Measurements from ENCODE around the gene RPL23. TPM values are rescaled to one million over a fixed set of nuclear protein-coding genes. Genes with fewer than 3 reads are reported as not detected.

The RPL23 gene
- total RNA-seq, result 1,758 and 2,083 TPM in 2 replicates

DNA sequence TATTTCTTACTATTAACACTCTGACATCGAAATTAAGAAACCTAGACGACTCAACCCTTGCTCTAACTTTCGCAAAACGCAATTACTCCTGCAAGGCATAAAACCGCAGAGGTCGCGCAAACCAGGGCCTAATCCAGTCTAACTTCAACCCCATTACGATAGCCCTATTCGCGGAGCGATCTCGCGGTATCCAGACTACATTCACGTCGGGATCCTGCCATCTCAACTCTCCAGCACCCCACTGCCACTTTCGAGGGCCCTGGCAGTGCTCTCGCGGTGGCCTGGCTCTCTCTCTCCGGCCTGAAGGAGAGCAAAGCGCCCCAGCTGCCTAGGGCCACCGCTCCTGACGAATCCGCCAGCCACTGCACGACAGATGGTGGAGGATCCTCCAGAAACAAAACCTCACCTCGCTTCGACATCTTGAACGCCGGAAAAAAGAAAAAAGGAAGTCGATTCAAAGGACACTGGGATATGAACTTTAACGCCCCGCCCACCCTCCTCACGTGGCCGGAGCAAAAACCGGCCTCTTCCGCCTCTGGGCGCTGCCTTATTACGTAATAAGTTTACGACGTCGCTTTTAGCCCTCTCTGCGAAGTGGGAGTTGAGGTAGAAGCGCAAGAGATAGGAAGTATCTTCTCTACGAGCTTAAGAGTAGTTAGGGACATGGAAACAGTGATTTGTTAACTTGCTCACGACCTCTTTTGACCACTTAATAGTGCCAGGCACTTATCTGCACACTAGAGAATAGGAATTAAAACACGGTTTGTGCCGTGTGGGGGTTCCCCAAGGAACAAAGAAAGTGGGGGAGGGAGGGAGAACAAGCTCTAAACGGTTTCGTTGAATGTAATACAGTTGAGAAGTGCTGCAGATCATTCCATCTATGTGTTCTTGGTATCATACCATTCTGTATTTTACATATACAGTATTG lies at the start of gene RPL23:
Gene RPL23, minus strand, starts transcription at position 430 of the 928 bp plus-strand sequence. Its CDS starts 11 bp downstream, at position 419.

DNA sequence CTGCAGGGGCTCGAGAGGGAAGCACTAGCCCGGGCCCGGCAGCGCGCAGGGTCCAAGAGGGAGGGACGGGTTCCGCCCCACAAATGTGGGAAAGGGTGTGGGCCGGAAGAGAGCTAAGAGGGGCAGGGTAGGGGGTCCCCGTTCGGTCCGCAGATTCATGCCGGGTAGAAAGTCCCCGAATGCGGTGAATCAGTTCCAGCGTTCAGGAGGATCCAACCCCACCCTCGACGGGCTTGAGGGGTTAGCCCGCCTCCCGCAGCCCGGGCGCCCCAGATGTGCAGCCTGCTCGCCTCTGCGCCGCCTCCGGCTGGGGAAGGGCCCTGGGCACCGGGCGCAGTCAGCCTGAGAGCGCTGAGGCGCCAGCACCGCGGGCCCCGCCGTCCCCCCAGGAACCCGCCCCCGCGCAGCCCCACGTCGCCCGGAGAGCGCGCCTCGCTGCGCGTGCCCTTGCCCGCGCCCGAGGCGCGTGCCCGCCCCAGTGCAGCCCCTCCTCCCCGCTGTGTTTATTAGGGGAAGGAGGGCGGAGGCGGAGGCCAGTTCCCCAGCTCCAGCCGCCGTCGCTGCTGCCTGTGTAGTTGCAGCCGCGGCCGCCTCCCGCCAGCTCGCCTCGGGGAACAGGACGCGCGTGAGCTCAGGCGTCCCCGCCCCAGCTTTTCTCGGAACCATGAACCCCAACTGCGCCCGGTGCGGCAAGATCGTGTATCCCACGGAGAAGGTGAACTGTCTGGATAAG lies 16.2 kb upstream of the RPL23 start, which contains the start of gene LASP1:
Gene LASP1, plus strand, starts transcription at position 533 of the 733 bp plus-strand sequence. Its CDS starts 132 bp downstream, at position 665.

DNA sequence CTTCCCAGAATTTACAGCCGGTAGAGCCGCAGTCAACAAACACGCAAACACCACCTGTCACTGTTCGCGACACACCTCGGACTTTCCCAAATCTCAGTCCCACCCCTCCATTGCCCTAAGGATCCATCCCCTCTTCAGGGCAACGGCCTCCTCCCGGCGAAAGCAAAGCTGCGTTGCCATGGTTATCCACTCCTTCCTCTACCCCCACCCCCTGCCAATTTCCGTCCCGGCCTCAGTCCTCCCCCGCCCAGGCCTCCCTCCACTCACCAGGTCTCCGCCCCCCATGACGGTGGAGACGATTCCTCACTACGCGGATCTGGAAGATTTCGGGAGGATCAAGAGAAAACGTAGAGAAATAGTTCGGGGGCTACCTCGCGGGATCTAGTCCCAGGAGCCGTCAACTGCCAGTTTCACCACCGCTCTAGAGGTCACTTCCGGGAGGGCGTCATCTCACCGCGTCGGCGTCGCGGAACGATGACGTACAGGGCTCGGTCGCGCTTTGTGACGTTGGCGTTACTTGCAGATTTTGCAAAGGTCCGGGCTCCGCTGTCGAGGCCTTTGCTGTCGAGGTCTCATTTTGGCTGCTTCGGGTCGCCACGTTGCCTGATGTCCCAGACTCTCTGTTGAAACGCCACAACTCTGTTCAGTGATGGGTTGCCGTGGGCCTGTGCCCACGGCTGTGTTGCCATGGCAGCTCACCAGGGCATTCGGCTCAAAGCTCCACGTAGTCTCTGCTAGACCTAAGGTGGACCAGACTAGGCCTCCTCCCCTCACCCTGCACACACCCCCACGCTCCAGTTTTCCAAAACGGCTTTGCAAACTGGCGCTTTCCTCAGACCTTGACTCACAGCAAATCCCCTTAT lies 28.4 kb downstream of the RPL23 start, which contains the start of gene CWC25:
Gene CWC25, minus strand, starts transcription at position 423 of the 863 bp plus-strand sequence. Its CDS starts 138 bp downstream, at position 285.

DNA sequence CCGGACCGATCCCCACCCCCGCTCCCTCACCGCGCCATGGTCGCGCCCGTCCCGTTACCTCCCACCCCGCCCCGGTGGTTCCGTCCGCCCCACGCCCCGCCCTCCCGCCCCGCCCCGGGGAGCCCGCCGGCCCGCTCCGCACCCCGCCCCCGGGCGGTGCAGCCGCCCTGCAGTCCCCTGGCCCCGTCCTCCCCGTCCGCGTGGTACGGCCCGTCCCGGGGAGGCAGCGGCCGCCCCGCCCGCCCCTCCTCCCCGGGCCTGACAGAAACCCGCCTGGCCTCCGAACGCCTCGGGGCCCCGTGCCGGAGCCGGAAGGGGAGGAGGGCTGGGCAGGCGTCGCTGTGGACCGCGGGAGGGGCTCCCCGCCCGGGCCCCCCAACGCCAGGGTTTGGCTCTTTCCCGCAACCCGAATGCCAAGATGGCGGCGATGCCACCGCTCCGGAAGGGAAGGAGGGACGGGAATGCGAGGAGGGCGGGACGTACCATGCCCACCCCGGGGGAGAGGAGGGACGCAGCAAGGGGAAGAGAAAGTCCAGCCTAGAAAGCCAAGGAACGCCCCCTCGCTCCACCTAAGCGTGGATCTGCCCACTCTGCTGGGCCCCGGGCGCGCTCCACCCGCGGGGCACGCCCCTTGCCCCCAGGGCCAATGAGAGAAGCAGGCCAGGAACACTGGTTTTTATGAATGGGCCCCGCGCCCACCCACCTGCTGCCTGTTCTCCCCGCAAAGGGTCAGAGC lies 53.9 kb downstream of the RPL23 start, which contains the start of gene PIP4K2B:
Gene PIP4K2B, minus strand, starts transcription at position 56 of the 736 bp plus-strand sequence. CDS start 132 bp downstream, outside the sequence.

Other genes with a start within 250 kb of the RPL23 start
- 0.31 and 1.0 TPM in 2 replicates for gene SRCIN1, start 247.8 kb downstream of the RPL23 start, total RNA-seq
- gene EPOP, start 178.8 kb downstream of the RPL23 start, total RNA-seq, result 4.1 and 6.3 TPM in 2 replicates
- 19.3 and 20.5 TPM in 2 replicates for gene MLLT6, start 148.4 kb downstream of the RPL23 start, total RNA-seq
- gene CISD3, start 123.4 kb downstream of the RPL23 start, total RNA-seq, result 12.3 and 19.0 TPM in 2 replicates
- gene PCGF2, start 105.4 kb downstream of the RPL23 start, total RNA-seq, result 2.4 and 7.4 TPM in 2 replicates
- gene PSMB3, start 101.0 kb downstream of the RPL23 start, total RNA-seq, result 245 and 391 TPM in 2 replicates
- gene PIP4K2B, start 54.2 kb downstream of the RPL23 start, total RNA-seq, result 35.5 and 41.0 TPM in 2 replicates
- 8.8 and 10.7 TPM in 2 replicates for gene CWC25, start 28.4 kb downstream of the RPL23 start, total RNA-seq
- 149 and 162 TPM in 2 replicates for gene LASP1, start 16.3 kb upstream of the RPL23 start, total RNA-seq
- not detected in 2 replicates for gene FBXO47, start 113.7 kb upstream of the RPL23 start, total RNA-seq

Measured in hair follicular keratinocyte (primary cell).